Fibroblast of the aortic adventitia (primary cell): ENCODE results near the gene DALRD3. TPM values are rescaled to one million over a fixed set of nuclear protein-coding genes. Genes with fewer than 3 reads are reported as not detected.

Experiments
- DNase-seq: peaks from one replicate; pipeline ENCODE4 v3.0.0-alpha.2; 2010; ENCODE audit warnings: low read depth
- H3K4me3 ChIP-seq: 2 replicates; pipeline ENCODE4 v1.5.1; 2011; ENCODE audit warnings: low read depth, mild to moderate bottlenecking, control low read depth, low read length, moderate library complexity
- total RNA-seq: library from RNA; depleted of rRNA; stranded (reverse); fragments of >200 nt; gene quantifications from 2 replicates; pipeline ENCODE4 v1.2.3, GENCODE V29; 2012; ENCODE audit warnings: low replicate concordance
- TF ChIP-seq, protein P1 (sequence below): IDR thresholded peaks from 2 replicates; pipeline ENCODE4 v1.5.1; 2011; ENCODE audit warnings: mild to moderate bottlenecking, low read length, control low read depth, inconsistent platforms; ENCODE audit not compliant: insufficient read depth

Gene DALRD3
- total RNA-seq, 1 donor, result 46.4 TPM

DNA sequence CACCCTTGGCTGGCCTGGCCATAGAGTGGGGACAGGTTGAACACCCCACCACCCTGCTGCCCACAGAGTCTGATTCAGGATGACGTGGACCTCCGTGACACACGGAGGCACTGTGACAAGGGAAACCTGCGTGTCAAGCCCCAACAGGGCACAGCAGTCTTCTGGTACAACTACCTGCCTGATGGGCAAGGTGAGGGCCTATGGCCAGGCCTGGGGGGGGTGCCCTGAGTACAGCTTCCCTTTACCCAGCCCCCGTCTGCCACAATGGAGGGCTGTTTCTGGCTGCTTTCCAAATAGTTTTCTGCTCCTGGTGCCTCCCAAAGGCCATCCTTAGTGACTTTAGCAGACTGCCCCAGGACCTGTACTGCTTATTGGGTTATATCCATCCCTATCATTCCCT, 12.4 kb downstream of the DALRD3 start:
- TF ChIP-seq, protein P1, sequence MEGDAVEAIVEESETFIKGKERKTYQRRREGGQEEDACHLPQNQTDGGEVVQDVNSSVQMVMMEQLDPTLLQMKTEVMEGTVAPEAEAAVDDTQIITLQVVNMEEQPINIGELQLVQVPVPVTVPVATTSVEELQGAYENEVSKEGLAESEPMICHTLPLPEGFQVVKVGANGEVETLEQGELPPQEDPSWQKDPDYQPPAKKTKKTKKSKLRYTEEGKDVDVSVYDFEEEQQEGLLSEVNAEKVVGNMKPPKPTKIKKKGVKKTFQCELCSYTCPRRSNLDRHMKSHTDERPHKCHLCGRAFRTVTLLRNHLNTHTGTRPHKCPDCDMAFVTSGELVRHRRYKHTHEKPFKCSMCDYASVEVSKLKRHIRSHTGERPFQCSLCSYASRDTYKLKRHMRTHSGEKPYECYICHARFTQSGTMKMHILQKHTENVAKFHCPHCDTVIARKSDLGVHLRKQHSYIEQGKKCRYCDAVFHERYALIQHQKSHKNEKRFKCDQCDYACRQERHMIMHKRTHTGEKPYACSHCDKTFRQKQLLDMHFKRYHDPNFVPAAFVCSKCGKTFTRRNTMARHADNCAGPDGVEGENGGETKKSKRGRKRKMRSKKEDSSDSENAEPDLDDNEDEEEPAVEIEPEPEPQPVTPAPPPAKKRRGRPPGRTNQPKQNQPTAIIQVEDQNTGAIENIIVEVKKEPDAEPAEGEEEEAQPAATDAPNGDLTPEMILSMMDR, result no peak
- H3K4me3 ChIP-seq, result peak overlapping the region; percentile 90
- DNase-seq, result no peak

DNA sequence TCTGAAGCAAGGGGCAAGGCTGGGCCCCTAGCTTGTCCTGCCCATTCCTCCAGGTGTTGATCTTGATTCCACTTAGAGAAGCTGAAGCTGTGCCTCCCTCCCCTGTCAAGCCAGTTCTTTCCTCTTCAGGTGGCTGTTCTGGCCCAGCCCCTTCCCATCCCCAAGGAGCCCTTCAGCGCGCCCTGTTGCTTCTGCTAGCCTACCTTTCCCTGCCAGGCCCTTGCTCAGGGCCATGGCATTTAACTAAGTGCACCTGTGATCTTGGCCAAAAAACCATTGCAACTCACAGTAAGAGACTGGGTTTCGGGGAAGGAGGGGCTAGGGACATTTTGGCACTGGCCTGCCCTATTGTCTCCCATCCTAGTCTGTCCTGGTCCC, 13.1 kb downstream of the DALRD3 start:
- TF ChIP-seq, protein P1, result no peak
- no peak overlapping the region for H3K4me3 ChIP-seq
- no peak for DNase-seq

DNA sequence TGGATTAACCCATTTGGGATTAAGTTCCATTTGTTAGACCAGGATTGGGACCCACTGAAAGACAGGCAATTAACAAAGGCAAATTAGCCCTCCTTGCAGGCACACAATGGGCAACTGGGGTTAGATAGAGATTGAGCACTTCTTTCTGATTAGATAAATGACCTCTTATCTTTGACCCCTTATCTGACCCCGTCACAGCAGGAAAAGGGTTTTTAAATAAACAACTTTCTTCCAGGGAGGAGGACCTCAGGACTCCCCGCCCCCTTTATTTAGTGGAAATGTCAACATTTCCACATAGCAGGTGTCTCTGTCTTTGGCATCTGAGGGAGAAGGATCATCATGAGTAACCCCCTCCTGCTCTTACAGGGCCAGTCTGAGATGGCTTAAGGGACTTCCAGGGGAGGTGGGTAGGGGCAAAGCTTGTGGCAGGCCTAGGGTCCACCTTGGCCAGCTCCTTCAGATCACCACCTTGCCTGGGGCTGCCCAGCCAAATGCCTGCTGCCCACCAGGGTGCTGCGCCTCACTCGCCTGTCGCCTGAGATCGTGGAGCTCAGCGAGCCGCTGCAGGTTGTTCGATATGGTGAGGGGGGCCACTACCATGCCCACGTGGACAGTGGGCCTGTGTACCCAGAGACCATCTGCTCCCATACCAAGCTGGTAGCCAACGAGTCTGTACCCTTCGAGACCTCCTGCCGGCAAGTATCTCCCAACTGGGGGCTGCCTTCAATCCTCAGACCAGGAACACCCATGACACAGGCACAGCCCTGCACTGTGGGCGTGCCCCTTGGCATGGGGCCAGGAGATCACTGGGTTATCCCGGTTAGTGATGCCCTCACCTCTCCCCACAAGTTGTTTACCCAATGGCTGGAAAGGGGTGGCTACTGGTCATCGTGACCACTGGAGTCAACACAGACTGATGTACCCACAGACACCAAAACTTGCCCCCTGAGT, 13.8 kb downstream of the DALRD3 start:
- TF ChIP-seq, protein P1, result no peak
- no peak for DNase-seq
- H3K4me3 ChIP-seq, result no peak overlapping the region

DNA sequence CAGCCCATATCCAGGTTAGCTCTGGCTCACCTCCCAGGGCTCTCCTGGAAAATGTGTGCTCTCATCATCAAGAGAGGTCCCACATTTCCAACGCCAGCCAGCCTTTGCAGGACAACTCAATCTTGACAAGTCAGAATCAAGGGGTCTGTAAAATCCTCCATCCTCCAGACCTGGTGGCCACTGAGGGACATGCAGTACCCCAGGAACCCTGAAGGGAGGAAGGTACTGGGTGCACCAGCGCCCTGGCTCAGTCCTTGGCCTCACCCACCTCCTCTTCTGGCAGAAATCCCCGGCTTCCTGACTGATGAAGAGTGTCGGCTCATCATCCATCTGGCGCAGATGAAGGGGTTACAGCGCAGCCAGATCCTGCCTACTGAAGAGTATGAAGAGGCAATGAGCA, 17.2 kb downstream of the DALRD3 start:
- no peak for DNase-seq
- H3K4me3 ChIP-seq, result no peak overlapping the region
- TF ChIP-seq, protein P1, result no peak

DNA sequence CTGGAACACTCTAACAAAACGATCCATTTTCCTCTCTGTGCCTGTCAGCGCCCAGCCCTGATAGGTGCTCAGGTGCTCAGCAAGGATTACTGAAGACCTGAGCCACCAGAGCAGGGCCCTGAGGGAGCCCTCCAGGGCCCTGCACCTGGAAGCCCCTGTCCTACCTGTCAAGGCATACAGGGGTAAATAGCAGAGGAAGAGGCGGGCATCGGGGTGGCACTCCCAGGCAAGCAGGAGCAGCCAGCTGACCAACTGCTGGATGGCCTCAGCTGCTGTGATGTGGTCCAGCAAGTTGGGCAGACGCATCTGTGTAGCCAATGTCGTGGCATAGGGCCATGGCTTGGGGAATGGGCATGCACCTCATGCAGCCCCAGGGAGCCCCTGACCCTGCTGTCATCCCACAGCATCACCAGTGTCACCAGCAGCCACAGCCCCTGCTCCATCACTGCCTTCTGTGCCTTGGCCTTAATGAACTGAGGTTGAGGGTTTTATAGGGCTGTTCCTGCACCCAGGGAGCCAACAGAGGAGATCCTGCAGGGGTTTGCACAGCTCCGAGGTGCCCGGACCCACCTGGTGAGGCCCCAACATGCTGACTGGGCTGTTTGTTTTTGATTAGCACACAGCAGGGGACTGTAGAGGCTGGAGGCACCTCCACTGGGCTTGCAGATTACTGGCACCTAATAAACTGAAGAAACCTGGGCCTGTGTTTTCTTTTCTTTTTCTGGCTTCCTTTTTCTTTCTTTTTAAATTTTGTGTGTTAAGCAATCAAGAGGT, 19.1 kb downstream of the DALRD3 start:
- DNase-seq, result no peak
- H3K4me3 ChIP-seq, result no peak overlapping the region
- TF ChIP-seq, protein P1, result no peak

DNA sequence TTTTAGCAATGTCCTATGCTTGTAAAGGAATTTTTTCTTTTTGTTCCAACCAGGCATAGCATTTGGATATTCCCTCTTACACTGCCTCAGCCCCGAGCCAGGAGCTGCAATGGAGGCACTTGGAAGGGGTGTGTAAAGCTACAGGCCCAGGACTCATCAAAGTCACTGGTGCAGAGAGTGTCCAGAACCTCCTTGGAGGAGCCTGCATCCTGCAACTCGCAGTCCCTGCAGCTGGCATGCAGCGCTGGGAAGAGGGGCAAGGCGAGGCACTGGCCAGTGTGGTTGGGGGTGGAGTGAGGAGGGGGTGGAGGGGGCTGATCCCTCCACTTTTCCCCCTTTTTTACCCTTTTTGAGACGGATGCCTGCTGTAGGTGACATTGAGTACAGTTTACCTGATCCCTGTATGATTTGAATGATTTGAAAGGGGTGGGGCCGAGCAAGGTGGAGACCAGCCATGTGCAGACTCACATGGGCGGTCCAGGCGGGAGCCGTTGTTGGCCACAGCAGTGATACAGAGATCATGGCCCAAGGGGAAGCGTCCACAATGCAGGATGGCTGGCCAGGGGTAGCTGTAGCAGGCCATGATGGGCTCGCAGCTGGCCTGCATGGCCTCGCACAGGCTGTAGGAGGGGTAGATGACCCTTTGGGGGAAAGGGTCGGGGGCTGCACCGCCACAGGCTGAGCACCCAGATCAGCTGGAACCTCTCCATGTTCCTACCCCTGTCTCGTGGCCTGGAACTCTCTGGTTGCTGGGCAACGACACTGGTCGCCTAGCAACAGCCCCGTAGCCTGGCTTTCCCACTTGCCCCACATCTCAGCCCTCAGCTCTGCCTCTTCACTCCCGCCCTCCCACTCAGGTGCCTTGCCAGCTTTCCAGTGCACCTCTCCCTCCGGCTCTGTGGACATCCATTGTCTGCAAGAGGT, 20.4 kb downstream of the DALRD3 start:
- no peak overlapping the region for H3K4me3 ChIP-seq
- TF ChIP-seq, protein P1, result no peak
- DNase-seq, result no peak
